CD4-positive, alpha-beta memory T cell (primary cell): ENCODE results near the gene HOXD13. TPM values are rescaled to one million over a fixed set of nuclear protein-coding genes. Genes with fewer than 3 reads are reported as not detected.

Experiments
- CTCF ChIA-PET: fragments of 350-600 bp; sonication (Branson Sonifier 250); formaldehyde crosslinking; loops from one replicate; lab custom pipeline; 2021; ENCODE audit warnings: inconsistent platforms; ENCODE audit not compliant: partially characterized antibody; lab: Charles Lee
- POLR2A ChIA-PET: fragments of 350-600 bp; sonication (Branson Sonifier 250); formaldehyde crosslinking; loops from one replicate; lab custom pipeline; 2021; ENCODE audit not compliant: partially characterized antibody; lab: Charles Lee
- DNase-seq, 5 donors: peaks; one replicate each; pipeline versions ENCODE4 v3.0.0 to v3.0.0-alpha.2; 2020 to 2022; ENCODE audit warnings: mixed read lengths in 1 of 5
- H3K27ac ChIP-seq: one replicate; pipeline ENCODE4 v1.7.0; 2013; ENCODE audit warnings: low read depth, low read length
- H3K27me3 ChIP-seq: 2 replicates; pipeline ENCODE4 v1.7.0; 2013; ENCODE audit warnings: mild to moderate bottlenecking, low read length, moderate library complexity; ENCODE audit not compliant: insufficient read depth
- H3K36me3 ChIP-seq: 2 replicates; pipeline ENCODE4 v1.7.0; 2013; ENCODE audit warnings: mild to moderate bottlenecking, low read length, moderate library complexity; ENCODE audit not compliant: insufficient read depth
- H3K4me1 ChIP-seq: 2 replicates; pipeline ENCODE4 v1.7.0; 2013; ENCODE audit warnings: mild to moderate bottlenecking, low read length, moderate library complexity; ENCODE audit not compliant: insufficient read depth
- H3K4me3 ChIP-seq, 2 donors: one replicate each; pipeline ENCODE4 v1.7.0; 2013; ENCODE audit warnings: low read length in 2 of 2, mild to moderate bottlenecking in 1 of 2
- H3K9me3 ChIP-seq, 2 donors: one replicate each; pipeline ENCODE4 v1.7.0; 2013; ENCODE audit warnings: low read length in 2 of 2, control low read depth in 1 of 2; ENCODE audit not compliant: control insufficient read depth in 1 of 2
- H3K27ac Mint-ChIP-seq, 7 donors: one replicate each; pipeline ENCODE4 v1.8.0; 2020 to 2021; ENCODE audit warnings: mixed read lengths in 7 of 7, mild to moderate bottlenecking in 6 of 7, inconsistent platforms in 3 of 7, moderate library complexity in 3 of 7
- H3K27me3 Mint-ChIP-seq, 2 donors: one replicate each; pipeline ENCODE4 v1.8.0; 2020 to 2021; ENCODE audit warnings: mixed read lengths in 2 of 2
- H3K36me3 Mint-ChIP-seq, 2 donors: one replicate each; pipeline ENCODE4 v1.8.0; 2020 to 2021; ENCODE audit warnings: mixed read lengths in 2 of 2, inconsistent platforms in 1 of 2, mild to moderate bottlenecking in 1 of 2
- H3K4me1 Mint-ChIP-seq, 4 donors: one replicate each; pipeline ENCODE4 v1.8.0; 2020 to 2021; ENCODE audit warnings: mixed read lengths in 4 of 4, mild to moderate bottlenecking in 1 of 4
- H3K4me3 Mint-ChIP-seq, 8 donors: one replicate each; pipeline ENCODE4 v1.8.0; 2020 to 2021; ENCODE audit warnings: mixed read lengths in 8 of 8, mild to moderate bottlenecking in 7 of 8, moderate library complexity in 6 of 8, inconsistent platforms in 3 of 8
- H3K9me3 Mint-ChIP-seq, 8 donors: one replicate each; pipeline ENCODE4 v1.8.0; 2020 to 2021; ENCODE audit warnings: mixed read lengths in 8 of 8, mild to moderate bottlenecking in 5 of 8, inconsistent platforms in 3 of 8, moderate library complexity in 1 of 8
- intact Hi-C: fragments of 100-400 bp; cut with micrococcal nuclease; formaldehyde crosslinking; loops from one replicate; pipeline ENCODE4 v1.15.1; 2023
- polyA plus RNA-seq, 2 donors: library from polyadenylated mRNA; unstranded; fragments of 300-500 nt; fragmentation: Illumina TruSeq; gene quantifications; one replicate each; pipeline ENCODE4 v1.2.3, GENCODE V29; 2021
- total RNA-seq, 2 experiments: library from RNA; stranded (reverse); gene quantifications; one replicate each; pipeline ENCODE4 v1.2.3, GENCODE V29; 2021

Gene HOXD13
- total and polyA plus RNA-seq, 4 experiments from 2014 or later: not detected

DNA sequence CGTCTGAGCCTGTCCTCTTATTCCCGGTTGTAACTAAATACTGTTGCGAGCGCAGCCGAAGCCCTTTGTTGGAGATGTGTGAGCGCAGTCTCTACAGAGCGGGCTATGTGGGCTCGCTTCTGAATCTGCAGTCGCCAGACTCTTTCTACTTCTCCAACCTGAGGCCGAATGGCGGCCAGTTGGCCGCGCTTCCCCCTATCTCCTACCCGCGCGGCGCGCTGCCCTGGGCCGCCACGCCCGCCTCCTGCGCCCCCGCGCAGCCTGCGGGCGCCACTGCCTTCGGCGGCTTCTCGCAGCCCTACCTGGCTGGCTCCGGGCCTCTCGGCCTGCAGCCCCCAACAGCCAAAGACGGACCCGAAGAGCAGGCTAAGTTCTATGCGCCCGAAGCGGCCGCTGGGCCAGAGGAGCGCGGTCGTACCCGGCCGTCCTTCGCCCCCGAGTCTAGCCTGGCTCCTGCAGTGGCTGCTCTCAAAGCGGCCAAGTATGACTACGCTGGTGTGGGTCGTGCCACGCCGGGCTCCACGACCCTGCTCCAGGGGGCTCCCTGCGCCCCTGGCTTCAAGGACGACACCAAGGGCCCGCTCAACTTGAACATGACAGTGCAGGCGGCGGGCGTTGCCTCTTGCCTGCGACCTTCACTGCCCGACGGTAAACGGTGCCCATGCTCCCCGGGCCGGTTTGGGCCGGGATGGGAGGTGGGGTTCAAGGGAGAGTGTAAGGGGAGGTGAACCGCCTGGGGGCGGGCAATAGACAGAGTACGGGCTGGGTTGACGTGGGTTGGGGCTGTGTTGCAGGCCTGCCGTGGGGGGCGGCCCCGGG is 7.4 kb downstream of the HOXD13 start, which contains the start of gene HOXD12:
TSS of gene HOXD12 (plus strand) at position 68 of the 819 bp plus-strand sequence. CDS start at position 75, 7 bp downstream.
- peaks cover 83% of the 10 kb centered on the region in 2 donors for H3K27me3 Mint-ChIP-seq
- H3K27me3 ChIP-seq: peaks cover 83% of the 10 kb centered on the region
- peaks cover 0 to 15% (median 8%) of the 10 kb centered on the region in 8 donors for H3K9me3 Mint-ChIP-seq
- DNase-seq: no peak
- ChIA-PET POLR2A (interaction anchor here (0.7 kb wide), 1 partner anchor 11 kb away, joined by 3 read pairs; no protein-coding TSS in a partner anchor), CTCF (no interaction called here)
- no peaks in the 10 kb centered on the region for H3K9me3 ChIP-seq
- H3K4me1 Mint-ChIP-seq: peaks cover 12 to 37% (median 22%) of the 10 kb centered on the region in 4 donors
- H3K36me3 Mint-ChIP-seq: peaks cover 0 to 2% of the 10 kb centered on the region in 2 donors
- no peak within 1 kb of the TSS for H3K4me3 ChIP-seq
- peak within 1 kb of the TSS in 4 of 8 donors; percentile 21 to 35 (median 34) for H3K4me3 Mint-ChIP-seq
- no peaks in the 10 kb centered on the region for H3K36me3 ChIP-seq
- H3K27ac ChIP-seq: no peak within 1 kb of the TSS
- H3K4me1 ChIP-seq: peaks cover 20% of the 10 kb centered on the region
- H3K27ac Mint-ChIP-seq: peak within 1 kb of the TSS in 3 of 7 donors; percentile 35 to 80 (median 64)
- intact Hi-C loops: no loop called here

DNA sequence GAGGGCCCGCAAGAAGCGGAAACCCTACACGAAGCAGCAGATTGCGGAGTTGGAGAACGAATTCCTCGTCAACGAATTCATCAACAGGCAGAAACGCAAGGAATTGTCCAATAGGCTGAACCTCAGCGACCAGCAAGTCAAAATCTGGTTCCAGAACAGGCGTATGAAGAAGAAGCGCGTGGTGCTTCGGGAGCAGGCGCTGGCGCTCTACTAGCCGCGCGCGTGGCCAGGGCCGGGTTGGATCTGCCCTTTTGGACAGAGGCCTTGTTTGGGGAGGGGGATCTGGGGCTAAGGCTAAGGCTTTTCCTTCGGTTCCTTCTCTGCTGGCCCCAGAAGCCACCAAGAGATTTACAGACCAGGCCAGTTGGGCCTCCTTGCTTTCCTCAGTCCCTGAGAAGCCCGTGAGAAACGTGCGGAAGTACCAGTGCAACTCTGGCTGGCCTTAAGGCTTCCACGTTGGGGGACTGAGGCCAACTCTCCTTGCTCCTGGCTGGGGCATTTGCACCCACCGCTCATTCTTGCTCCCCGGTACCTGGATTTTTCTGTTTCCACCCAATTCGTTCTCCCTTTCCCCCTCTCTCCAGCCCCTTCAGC is 8.1 kb downstream of the HOXD13 start:
- CTCF ChIA-PET: no interaction called here
- intact Hi-C loops: no loop called here
- H3K4me3 ChIP-seq: no peak overlapping the region
- H3K9me3 Mint-ChIP-seq: peaks cover 0 to 9% (median 6%) of the 10 kb centered on the region in 8 donors
- H3K36me3 Mint-ChIP-seq: peaks cover 0 to 2% of the 10 kb centered on the region in 2 donors
- no peak overlapping the region for H3K27ac ChIP-seq
- H3K27me3 Mint-ChIP-seq: peaks cover 83 to 84% of the 10 kb centered on the region in 2 donors
- peaks cover 20% of the 10 kb centered on the region for H3K4me1 ChIP-seq
- peak overlapping the region in 1 of 8 donors; percentile 35 for H3K4me3 Mint-ChIP-seq
- no peaks in the 10 kb centered on the region for H3K9me3 ChIP-seq
- DNase-seq: no peak
- H3K27me3 ChIP-seq: peaks cover 82% of the 10 kb centered on the region
- POLR2A ChIA-PET: no interaction called here
- H3K4me1 Mint-ChIP-seq: peaks cover 12 to 44% (median 25%) of the 10 kb centered on the region in 4 donors
- H3K36me3 ChIP-seq: no peaks in the 10 kb centered on the region
- peak overlapping the region in 3 of 7 donors; percentile 35 to 64 (median 57) for H3K27ac Mint-ChIP-seq

DNA sequence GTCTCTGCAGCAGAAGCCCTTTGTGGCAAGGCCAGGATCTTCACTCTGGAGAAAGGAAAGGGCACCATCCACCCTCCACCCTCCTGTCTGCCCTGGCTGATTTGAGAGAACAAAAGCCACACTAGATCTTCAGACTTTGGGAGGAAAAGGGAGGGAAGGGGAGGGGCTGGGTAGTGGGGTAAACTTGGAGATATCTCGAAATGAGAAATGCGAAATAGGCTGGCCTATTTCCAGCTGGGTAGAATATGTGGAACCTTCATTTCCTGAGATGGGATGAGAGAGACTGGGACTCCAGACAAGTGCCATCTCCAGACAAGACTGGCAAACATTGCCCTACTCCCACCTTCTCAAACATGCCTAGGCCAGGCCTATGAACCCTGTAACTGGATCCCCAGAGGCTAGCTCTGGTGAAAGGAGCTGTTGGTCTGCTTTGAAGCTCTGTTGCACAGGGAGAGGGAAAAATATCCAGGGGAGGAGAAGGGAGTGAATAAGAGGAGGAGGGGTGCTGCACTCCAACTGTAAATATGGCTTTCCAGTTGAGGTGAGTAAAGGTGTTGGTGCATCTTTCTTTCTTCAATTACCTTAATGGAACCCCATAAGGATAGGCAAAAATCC is 8.8 kb downstream of the HOXD13 start:
- Histone ChIP-seq H3K9me3 (no peaks in the 10 kb centered on the region), H3K36me3 (no peaks in the 10 kb centered on the region), H3K27me3 (peaks cover 82% of the 10 kb centered on the region), H3K4me1 (peaks cover 19% of the 10 kb centered on the region), H3K4me3 (no peak overlapping the region), H3K27ac (no peak overlapping the region)
- Mint-ChIP-seq H3K4me3 (no peak overlapping the region), H3K9me3 (peaks cover 0 to 13% (median 4%) of the 10 kb centered on the region in 8 donors), H3K4me1 (peaks cover 15 to 50% (median 27%) of the 10 kb centered on the region in 4 donors), H3K36me3 (peaks cover 0 to 2% of the 10 kb centered on the region in 2 donors), H3K27me3 (peaks cover 84 to 85% of the 10 kb centered on the region in 2 donors), H3K27ac (peak overlapping the region in 3 of 7 donors; percentile 17 to 68 (median 64))
- no peak for DNase-seq
- POLR2A ChIA-PET: no interaction called here
- CTCF ChIA-PET: interaction anchor here (2.4 kb wide), 1 partner anchor 413 kb away, joined by 6 read pairs; no protein-coding TSS in a partner anchor
- intact Hi-C loops: no loop called here

DNA sequence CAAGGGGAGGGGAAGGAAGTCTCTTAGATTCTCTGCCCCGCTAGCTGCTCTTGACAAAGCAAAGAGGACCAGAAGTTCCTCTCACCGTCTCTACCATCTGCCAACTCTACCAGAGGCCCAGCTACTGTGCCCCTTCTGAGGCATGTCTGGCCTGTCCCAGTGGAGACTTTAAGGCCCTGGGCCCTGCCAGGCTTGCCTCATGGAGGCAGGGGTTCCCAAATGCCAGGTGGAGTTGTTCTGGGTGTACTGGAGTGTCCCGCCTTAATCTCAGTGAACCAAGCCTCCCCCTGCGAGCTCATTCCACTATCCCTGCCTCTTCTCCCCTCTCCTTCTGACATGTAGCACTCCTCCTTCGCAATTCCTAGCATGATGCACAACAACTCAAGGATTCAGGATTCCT is 9.3 kb downstream of the HOXD13 start:
- ChIA-PET POLR2A (no interaction called here), CTCF (interaction anchor here (1.6 to 2.4 kb wide), 2 partner anchors 25 to 414 kb away, joined by 3 to 6 read pairs; no protein-coding TSS in a partner anchor)
- Histone ChIP-seq H3K4me1 (peaks cover 18% of the 10 kb centered on the region), H3K9me3 (no peaks in the 10 kb centered on the region), H3K36me3 (no peaks in the 10 kb centered on the region), H3K27me3 (peaks cover 79% of the 10 kb centered on the region), H3K4me3 (no peak overlapping the region), H3K27ac (no peak overlapping the region)
- Mint-ChIP-seq H3K4me1 (peaks cover 13 to 47% (median 25%) of the 10 kb centered on the region in 4 donors), H3K9me3 (peaks cover 0 to 15% (median 4%) of the 10 kb centered on the region in 8 donors), H3K4me3 (peak overlapping the region in 1 of 8 donors; percentile 5), H3K27ac (peak overlapping the region in 2 of 7 donors; percentile 17 to 64), H3K27me3 (peaks cover 81 to 82% of the 10 kb centered on the region in 2 donors), H3K36me3 (peaks cover 0 to 2% of the 10 kb centered on the region in 2 donors)
- intact Hi-C loops: no loop called here
- DNase-seq: no peak

DNA sequence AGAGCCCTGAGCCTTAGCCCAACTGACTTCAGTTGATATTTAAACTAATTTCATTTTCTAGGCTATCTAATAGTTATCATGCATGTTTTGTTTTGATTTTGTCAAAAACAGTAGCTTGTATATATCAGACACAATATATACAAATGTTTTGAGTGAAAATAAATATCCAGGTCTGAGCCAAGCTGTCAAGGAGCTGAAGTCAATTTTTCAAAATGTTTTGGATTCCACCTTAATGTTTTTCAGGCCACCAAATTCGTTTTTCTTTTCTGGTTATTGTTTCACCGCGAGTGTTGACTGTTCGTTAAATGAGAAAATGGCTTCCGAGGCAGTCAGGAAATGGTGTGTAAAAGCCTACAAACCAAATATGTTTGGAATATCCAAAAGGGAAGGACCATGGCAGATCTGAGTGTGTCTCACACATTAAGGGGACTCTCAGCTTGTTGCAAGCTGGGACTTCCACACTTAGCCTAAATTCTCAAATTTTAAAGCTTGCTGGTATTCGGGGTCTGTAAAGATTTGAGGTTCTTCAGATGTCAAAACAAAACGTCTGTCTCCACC is 9.9 kb downstream of the HOXD13 start:
- Mint-ChIP-seq H3K36me3 (peaks cover 0 to 2% of the 10 kb centered on the region in 2 donors), H3K27ac (peak overlapping the region in 1 of 7 donors; percentile 75), H3K4me3 (no peak overlapping the region), H3K27me3 (peaks cover 80 to 82% of the 10 kb centered on the region in 2 donors), H3K4me1 (peaks cover 11 to 45% (median 24%) of the 10 kb centered on the region in 4 donors), H3K9me3 (peaks cover 0 to 15% (median 4%) of the 10 kb centered on the region in 8 donors)
- POLR2A ChIA-PET: no interaction called here
- no peak overlapping the region for H3K27ac ChIP-seq
- intact Hi-C loops: no loop called here
- H3K36me3 ChIP-seq: no peaks in the 10 kb centered on the region
- no peaks in the 10 kb centered on the region for H3K9me3 ChIP-seq
- peaks cover 12% of the 10 kb centered on the region for H3K4me1 ChIP-seq
- DNase-seq: no peak
- CTCF ChIA-PET: interaction anchor here (1.6 to 2.4 kb wide), 2 partner anchors 25 to 415 kb away, joined by 3 to 6 read pairs; no protein-coding TSS in a partner anchor
- peaks cover 79% of the 10 kb centered on the region for H3K27me3 ChIP-seq
- no peak overlapping the region for H3K4me3 ChIP-seq

DNA sequence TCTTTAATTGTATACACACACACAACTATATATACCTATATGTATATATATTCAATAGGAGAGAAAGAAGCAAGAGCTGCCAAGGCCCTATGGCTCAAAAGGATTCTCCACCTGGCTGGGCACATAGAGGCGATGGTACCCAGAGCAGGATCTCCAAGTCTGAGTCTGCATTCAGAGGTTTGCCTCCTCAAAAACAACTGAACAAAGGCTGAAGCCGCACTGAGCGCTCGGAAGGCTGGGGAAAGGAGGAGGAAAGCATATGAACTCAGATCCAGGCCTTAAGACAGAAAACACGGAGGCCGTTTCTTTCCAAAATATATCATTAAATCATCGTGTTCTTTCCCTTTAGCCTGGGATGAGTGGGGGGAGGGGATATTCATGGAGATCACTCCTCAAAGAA is 10.7 kb downstream of the HOXD13 start:
- ChIA-PET POLR2A (no interaction called here), CTCF (interaction anchor here (1.6 to 2.4 kb wide), 2 partner anchors 24 to 415 kb away, joined by 3 to 6 read pairs; no protein-coding TSS in a partner anchor)
- no peaks in the 10 kb centered on the region for H3K36me3 ChIP-seq
- Mint-ChIP-seq H3K27ac (peak overlapping the region in 1 of 7 donors; percentile 75), H3K4me1 (peaks cover 6 to 37% (median 19%) of the 10 kb centered on the region in 4 donors), H3K9me3 (peaks cover 0 to 13% (median 4%) of the 10 kb centered on the region in 8 donors), H3K27me3 (peaks cover 73 to 74% of the 10 kb centered on the region in 2 donors), H3K36me3 (no peaks in the 10 kb centered on the region), H3K4me3 (no peak overlapping the region)
- DNase-seq: no peak
- intact Hi-C loops: no loop called here
- H3K4me3 ChIP-seq: no peak overlapping the region
- peaks cover 4% of the 10 kb centered on the region for H3K4me1 ChIP-seq
- peaks cover 71% of the 10 kb centered on the region for H3K27me3 ChIP-seq
- H3K27ac ChIP-seq: no peak overlapping the region
- no peaks in the 10 kb centered on the region for H3K9me3 ChIP-seq
